Mesodermal cell (in vitro differentiated cells): ENCODE data around the gene KIAA1549.
"Not testable (repeated sequence)": the region's sequence is repeated elsewhere in the genome, so short reads cannot be mapped to it uniquely, and the experiment has no call there.

Experiments
- H3K27ac ChIP-seq: 2 replicates; pipeline ENCODE4 v1.7.0; 2013; ENCODE audit warnings: mild to moderate bottlenecking, low read depth, low read length, moderate library complexity; ENCODE audit not compliant: severe bottlenecking
- H3K36me3 ChIP-seq: 2 replicates; pipeline ENCODE4 v1.7.1; 2013; ENCODE audit warnings: mild to moderate bottlenecking, low read length, moderate library complexity; ENCODE audit not compliant: control insufficient read depth, insufficient read depth
- H3K4me1 ChIP-seq: one replicate; pipeline ENCODE4 v1.7.1; 2013; ENCODE audit warnings: mild to moderate bottlenecking, low read length; ENCODE audit not compliant: insufficient read depth, control insufficient read depth, poor library complexity, severe bottlenecking
- H3K4me3 ChIP-seq: 2 replicates; pipeline ENCODE4 v1.7.0; 2013; ENCODE audit warnings: low read length, control low read depth, mild to moderate bottlenecking; ENCODE audit not compliant: insufficient read depth, poor library complexity, severe bottlenecking; ENCODE audit errors: extremely low read depth
- H3K9me3 ChIP-seq: 2 replicates; pipeline ENCODE4 v1.7.1; 2013; ENCODE audit warnings: mild to moderate bottlenecking, low read length, moderate library complexity; ENCODE audit not compliant: control insufficient read depth
- WGBS, 2 experiments: methylation state at CpG; one replicate each; pipeline ENCODE4 v1.1.5; 2013; ENCODE audit warnings: missing lambda C conversion rate in 2 of 2; ENCODE audit not compliant: insufficient coverage in 2 of 2; 5-methylcytosine and 5-hydroxymethylcytosine counted together

KIAA1549 gene

DNA sequence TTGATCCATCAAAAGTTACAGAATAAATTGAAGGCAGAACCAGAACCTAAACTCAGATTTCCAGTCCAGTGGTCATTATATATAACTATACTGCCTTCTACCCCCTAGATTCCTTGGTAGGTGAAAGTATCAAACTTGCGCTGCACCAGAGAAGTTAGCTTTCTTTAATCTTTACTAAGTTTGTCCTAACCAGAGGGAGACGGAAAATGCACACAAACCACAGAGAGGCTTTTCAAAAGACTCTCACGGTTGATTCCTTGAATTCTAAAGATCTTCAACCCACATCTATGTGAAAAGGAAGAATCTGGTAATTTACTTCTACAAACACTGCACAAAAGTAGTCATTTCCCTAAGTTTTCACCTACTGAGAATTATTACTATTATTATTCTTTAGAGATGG is 18.2 kb upstream of the KIAA1549 start:
- Histone ChIP-seq H3K36me3 (no peaks in the 10 kb centered on the region), H3K4me3 (no peak overlapping the region), H3K4me1 (no peaks in the 10 kb centered on the region), H3K27ac (no peak overlapping the region), H3K9me3 (peaks cover under 1% of the 10 kb centered on the region)
- WGBS, 2 experiments, result 100% methylated on average over 1 of the region's 3 CpGs; no CpG with 5 or more reads in 1 of the 2 experiments

DNA sequence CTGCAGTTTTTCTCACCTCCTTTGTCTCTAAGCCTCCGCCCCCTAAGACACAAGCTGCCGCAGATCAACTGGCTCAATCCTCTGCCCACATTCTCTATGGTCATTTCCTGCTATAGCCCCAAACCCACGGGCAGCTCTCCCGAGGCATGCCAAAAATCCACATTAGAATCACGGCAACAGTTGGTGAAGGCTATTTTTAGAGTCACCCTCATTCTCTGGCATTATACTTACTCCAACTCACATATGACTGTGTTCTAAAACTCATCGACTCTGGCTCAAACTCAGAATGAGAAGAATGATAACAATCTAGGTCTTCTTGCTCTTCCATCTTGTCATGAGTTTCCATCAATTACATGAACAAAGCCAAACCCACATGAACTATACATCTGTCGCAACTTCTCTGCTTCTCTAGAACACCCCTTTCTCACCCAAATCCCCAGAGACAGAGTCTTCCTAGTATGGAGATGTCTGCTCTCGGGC is 10.9 kb upstream of the KIAA1549 start:
- no peak overlapping the region for H3K4me3 ChIP-seq
- 88 to 89% methylated on average over 7 to 8 of the region's 8 CpGs for WGBS, 2 experiments
- peaks cover 8% of the 10 kb centered on the region for H3K9me3 ChIP-seq
- H3K36me3 ChIP-seq, result no peaks in the 10 kb centered on the region
- H3K4me1 ChIP-seq, result no peaks in the 10 kb centered on the region
- no peak overlapping the region for H3K27ac ChIP-seq

DNA sequence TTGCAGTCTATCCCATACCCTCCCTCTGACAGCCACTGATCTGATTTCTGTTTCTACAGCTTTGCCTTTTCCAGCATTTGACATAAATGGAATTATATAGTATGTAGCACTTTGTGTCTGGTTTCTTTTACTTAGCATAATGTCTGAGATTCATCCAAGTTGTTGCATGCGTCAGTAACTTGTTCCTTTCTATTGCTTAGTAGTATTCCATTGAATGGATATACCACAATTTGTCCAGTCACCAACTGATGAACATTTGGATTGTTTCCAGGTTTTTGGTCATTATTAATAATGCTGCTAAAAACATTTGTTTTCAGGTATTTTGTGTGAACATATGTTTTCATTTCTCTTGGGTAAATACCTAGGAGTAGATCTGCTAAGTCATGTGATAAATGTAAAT is 6.5 kb upstream of the KIAA1549 start:
- no CpG with 5 or more reads among the region's 1 CpG for WGBS, 2 experiments
- H3K4me3 ChIP-seq, result no peak overlapping the region
- peaks cover 8% of the 10 kb centered on the region for H3K9me3 ChIP-seq
- no peak overlapping the region for H3K27ac ChIP-seq
- H3K4me1 ChIP-seq, result no peaks in the 10 kb centered on the region
- no peaks in the 10 kb centered on the region for H3K36me3 ChIP-seq

DNA sequence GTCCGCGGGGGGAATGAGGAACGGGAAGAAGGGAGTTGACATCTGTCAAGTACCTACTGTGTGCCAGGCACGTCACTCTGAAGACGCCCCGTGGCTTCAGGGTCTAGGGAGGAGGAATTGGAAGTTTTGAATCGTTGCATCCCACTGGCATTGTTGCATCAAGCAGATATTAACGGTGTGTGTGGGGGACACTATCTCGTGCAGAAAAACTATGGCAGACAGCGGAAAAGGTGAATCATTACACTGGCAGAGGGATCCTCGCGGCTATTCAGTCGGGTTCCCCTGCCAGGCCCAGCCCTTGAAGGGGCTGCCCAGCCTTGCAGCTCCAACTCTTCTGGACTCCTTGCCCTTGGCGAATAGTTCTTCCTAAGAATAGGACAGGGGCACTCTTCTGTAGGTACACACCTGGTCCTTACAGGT is 1.0 kb upstream of the KIAA1549 start:
- WGBS, 2 experiments, result 30% methylated on average over 13 of the region's 14 CpGs
- H3K27ac ChIP-seq, result no peak overlapping the region
- H3K4me1 ChIP-seq, result peaks cover 15% of the 10 kb centered on the region
- H3K9me3 ChIP-seq, result no peaks in the 10 kb centered on the region
- peaks cover 3% of the 10 kb centered on the region for H3K36me3 ChIP-seq
- peak overlapping the region; percentile 52 for H3K4me3 ChIP-seq

DNA sequence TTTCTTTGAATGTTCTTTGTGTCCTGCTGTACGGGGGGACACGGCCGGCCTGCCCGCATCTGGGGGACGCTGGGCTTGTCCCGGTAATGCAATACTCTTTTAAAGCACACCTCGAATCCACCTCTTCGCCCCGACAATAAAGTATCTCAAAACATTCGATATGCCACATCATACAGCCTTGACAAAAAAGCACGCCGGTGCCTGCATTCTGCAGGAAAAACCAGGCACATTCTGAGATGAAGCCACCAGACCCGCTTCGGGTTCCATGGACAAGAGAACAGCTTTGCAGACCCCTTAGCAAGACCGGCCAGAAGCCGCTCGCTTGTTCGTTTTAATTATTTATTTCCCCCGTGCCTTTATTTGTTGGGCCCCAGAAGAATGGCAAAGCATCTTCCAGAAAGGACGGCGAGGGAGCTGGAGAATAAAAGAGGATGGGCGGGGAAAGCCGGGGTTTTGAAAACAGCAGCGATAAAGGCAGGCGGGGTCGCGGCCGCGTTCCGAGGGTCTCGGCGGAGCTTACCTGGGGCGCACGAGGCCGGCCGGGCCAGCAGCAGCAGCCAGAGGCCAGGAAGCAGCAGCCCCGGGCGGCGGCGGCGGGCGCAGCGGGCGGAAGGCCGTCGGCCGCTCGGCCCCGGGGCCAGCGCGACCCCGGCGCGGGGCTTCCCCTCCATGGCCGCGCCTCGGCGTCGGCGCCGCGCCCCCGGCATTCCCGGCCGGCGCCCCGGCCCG is 462 bp downstream of the KIAA1549 start:
- H3K36me3 ChIP-seq, result peaks cover 3% of the 10 kb centered on the region
- peak overlapping the region; percentile 63 for H3K4me3 ChIP-seq
- H3K27ac ChIP-seq, result peak overlapping the region; percentile 43
- no peaks in the 10 kb centered on the region for H3K9me3 ChIP-seq
- WGBS, 2 experiments, result 0 to 2% methylated on average over 32 to 63 of the region's 68 CpGs
- peaks cover 26% of the 10 kb centered on the region for H3K4me1 ChIP-seq

DNA sequence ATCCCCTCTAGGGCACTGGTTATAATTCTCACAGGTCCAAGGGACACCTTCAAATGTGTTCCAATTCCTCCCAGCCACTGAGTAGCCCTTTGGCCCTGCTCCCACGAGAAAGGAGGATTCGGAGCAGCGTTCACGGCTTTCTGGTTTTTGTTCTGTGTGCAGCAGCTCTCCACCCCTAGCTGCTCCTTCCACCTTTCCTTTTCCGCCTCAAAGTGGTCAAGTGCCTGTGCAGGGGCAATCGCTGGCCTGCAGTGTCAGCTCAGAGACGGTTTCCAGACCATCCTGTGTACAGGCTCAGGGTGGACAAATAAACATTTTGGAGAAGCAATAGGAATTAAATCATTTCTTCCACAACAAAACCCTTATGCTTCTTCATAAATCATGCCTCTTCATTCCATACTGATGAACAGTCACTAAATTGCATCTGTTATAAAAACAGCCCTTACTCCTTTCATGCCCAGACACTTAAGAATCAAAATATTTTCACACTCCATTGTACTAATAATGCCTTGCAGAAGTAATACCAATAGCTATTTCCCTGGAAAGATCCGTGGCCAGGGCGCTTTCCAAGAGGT is 1.1 kb downstream of the KIAA1549 start:
- Histone ChIP-seq H3K4me3 (peak overlapping the region; percentile 63), H3K9me3 (no peaks in the 10 kb centered on the region), H3K27ac (peak overlapping the region; percentile 43), H3K36me3 (peaks cover 3% of the 10 kb centered on the region), H3K4me1 (peaks cover 29% of the 10 kb centered on the region)
- WGBS, 2 experiments, result 29 to 33% methylated on average over 4 to 9 of the region's 9 CpGs

DNA sequence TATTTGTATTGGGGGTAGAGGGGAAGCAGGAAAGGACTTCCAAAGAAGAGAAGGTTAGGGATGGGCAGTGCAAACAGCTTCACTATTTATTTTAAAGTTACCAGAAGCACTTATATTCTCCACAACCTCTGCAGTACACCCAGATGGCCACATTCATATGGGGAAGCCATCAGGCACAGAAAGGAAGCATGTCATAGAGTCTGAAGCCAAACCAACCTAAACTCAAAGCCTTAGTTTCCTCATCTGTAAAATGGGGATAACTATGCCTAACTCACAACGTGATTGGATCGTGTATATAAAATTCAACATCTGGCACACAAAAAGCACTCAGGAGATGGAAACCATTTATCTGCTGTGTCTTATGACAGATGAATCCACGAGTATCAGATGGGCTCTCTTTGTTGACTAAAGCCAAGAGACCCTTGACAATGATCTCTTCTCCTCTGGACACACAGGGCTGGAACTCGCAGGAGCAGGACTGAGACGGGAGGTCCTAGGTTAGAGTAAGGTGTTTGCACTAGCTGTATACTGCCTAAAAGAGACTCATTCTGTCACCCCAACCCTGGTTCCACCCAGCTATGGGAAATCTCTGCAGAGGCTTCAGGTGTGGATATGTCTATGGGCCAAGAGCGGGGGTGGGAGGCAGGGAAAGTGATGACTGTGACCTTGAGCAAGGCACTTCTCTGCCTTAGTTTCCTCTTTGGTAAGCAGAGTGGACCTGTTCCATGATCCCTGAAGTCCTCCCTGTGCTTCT is 1.8 kb downstream of the KIAA1549 start:
- Histone ChIP-seq H3K4me3 (peak overlapping the region; percentile 63), H3K9me3 (no peaks in the 10 kb centered on the region), H3K27ac (no peak overlapping the region), H3K36me3 (peaks cover 6% of the 10 kb centered on the region), H3K4me1 (peaks cover 29% of the 10 kb centered on the region)
- WGBS, 2 experiments, result 84 to 94% methylated on average over 2 to 3 of the region's 6 CpGs

DNA sequence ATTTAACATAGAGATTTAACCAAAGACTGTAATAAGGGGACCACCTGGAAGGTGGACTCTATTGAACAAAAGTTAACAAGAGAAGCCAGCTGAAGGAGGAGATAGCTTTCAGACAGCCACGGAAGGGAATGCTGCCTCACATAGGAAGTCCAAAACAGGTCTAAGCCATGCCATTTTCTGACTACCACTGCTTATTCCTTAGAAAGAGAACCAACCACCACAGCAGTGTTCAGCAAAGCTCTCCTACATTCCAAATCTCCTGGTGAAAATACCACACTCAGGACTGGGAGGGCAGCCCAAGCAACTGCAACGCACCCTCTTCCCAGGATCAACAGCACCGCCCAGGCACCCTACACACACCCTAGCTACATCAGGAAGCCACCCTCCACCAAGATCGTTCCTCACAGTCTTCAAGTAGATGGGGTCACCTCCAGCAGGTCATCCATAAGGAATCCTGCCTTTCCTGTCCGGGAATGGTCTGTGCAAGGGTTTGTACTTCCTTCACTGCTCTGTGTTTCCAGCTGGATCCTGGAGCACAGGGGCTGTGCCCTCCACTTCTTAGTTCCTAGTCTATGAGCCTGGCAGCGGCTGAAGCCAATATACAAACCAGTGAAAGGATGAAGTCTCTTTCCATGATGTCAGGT is 2.5 kb downstream of the KIAA1549 start:
- Histone ChIP-seq H3K27ac (no peak overlapping the region), H3K4me1 (peaks cover 29% of the 10 kb centered on the region), H3K4me3 (no peak overlapping the region), H3K9me3 (no peaks in the 10 kb centered on the region), H3K36me3 (peaks cover 6% of the 10 kb centered on the region)
- WGBS, 2 experiments, result 85 to 97% methylated on average over 5 to 6 of the region's 6 CpGs

DNA sequence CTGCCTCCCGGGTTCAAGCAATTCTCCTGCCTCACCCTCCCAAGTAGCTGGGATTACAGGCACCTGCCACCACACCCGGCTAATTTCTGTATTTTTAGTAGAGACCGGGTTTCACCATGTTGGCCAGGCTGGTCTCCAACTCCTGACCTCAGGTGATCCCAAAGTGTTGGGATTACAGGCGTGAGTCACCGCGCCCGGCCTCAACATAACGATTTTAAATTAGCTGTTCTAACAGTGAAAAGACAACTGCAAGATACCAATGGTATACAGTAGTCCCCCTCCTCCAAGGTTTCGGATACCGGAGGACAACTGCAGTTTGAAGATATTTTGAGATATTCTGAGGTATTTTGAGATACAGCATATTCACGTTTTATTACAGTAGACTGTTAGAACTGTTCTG is 5.0 kb downstream of the KIAA1549 start:
- peaks cover 29% of the 10 kb centered on the region for H3K4me1 ChIP-seq
- H3K9me3 ChIP-seq, H3K4me3 ChIP-seq, H3K36me3 ChIP-seq, H3K27ac ChIP-seq: not testable (repeated sequence)
- WGBS, 2 experiments, result 76 to 82% methylated on average over 6 to 7 of the region's 11 CpGs

DNA sequence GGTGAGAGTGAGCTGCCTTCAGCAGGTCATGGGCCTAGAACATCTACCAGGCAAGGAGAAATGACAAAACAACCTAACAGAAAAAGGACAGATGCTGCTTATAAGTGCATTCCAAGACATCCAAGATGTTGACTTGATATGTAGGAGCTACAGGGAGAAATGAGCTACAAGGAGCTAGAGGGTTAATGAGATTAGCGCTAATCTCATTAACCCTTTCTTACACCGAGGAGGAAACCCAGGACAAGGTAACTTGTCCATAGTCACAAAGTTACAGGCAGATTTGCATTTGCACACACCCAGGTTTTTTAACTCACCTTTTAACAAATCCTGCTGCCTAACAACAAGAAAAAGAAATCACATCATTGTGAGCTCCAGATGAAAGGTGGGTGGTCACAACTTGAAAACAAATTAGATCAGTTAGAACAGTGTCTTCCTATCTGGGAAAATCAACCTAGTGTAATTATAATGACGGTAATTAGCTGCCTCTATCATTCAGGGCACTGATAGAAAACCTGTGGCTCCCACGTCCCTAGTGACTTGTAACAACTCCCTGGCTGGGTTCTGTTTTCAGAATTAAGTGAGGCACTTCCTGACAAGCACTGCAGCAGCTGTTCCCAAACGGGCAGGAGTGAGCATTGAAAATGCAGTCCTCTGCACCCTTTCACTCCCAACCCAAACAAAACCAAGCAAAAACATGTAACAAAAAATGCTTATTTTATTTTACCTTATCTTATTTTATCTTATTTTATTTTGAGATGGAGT is 5.7 kb downstream of the KIAA1549 start:
- 17 to 20% methylated on average over 1 to 2 of the region's 5 CpGs for WGBS, 2 experiments
- Histone ChIP-seq H3K4me1 (peaks cover 29% of the 10 kb centered on the region), H3K9me3 (no peaks in the 10 kb centered on the region), H3K27ac (no peak overlapping the region), H3K4me3 (no peak overlapping the region), H3K36me3 (peaks cover 6% of the 10 kb centered on the region)
